NB4 (cell line): ENCODE results near the gene BMAL2.

Source experiments
- DNase-seq: peaks from one replicate; pipeline ENCODE4 v3.0.0; 2010; ENCODE audit warnings: low read depth
- H3K4me3 ChIP-seq: one replicate; pipeline ENCODE4 v1.5.1; 2011; ENCODE audit warnings: mild to moderate bottlenecking, low read depth, low read length, moderate library complexity
- MYC ChIP-seq: IDR thresholded peaks from 2 replicates; pipeline ENCODE4 v1.6.1; 2011; ENCODE audit warnings: low read depth, low read length
- POLR2A ChIP-seq: IDR thresholded peaks from 2 replicates; pipeline ENCODE4 v1.6.1; 2011; ENCODE audit warnings: mild to moderate bottlenecking; ENCODE audit not compliant: insufficient read length; ENCODE audit errors: extremely low read depth
- TF ChIP-seq, protein P1 (sequence below): IDR thresholded peaks from 2 replicates; pipeline ENCODE4 v1.6.1; 2011; ENCODE audit warnings: low read depth, low read length
- TF ChIP-seq, protein P2 (sequence below): IDR thresholded peaks from one replicate; pipeline ENCODE4 v1.5.1; 2012; ENCODE audit warnings: low read depth, low read length

BMAL2 gene

DNA sequence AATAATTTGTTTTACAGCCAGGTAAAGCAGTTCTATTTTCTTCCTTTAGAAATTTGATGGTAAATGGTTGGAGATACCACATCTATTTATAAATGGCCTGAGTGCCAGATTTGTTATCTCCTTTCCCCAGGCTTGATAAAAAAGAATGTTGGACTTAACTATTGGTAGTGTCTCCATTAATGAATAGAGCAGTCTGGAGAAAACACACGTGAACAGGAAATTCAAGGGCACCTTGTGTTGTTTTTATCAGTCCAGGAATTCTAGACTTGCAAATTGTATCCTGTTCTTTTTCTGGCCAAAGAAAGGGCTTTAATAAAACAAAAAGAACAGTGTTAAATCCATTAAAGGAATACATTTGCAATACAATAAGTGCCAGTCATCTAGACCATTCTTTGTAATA, 40.8 kb upstream of the BMAL2 start:
- TF ChIP-seq, protein P1, sequence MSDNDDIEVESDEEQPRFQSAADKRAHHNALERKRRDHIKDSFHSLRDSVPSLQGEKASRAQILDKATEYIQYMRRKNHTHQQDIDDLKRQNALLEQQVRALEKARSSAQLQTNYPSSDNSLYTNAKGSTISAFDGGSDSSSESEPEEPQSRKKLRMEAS, result no peak
- no peak for TF ChIP-seq POLR2A
- TF ChIP-seq, protein P2, sequence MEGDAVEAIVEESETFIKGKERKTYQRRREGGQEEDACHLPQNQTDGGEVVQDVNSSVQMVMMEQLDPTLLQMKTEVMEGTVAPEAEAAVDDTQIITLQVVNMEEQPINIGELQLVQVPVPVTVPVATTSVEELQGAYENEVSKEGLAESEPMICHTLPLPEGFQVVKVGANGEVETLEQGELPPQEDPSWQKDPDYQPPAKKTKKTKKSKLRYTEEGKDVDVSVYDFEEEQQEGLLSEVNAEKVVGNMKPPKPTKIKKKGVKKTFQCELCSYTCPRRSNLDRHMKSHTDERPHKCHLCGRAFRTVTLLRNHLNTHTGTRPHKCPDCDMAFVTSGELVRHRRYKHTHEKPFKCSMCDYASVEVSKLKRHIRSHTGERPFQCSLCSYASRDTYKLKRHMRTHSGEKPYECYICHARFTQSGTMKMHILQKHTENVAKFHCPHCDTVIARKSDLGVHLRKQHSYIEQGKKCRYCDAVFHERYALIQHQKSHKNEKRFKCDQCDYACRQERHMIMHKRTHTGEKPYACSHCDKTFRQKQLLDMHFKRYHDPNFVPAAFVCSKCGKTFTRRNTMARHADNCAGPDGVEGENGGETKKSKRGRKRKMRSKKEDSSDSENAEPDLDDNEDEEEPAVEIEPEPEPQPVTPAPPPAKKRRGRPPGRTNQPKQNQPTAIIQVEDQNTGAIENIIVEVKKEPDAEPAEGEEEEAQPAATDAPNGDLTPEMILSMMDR, result no peak
- no peak overlapping the region for H3K4me3 ChIP-seq
- no peak for DNase-seq

DNA sequence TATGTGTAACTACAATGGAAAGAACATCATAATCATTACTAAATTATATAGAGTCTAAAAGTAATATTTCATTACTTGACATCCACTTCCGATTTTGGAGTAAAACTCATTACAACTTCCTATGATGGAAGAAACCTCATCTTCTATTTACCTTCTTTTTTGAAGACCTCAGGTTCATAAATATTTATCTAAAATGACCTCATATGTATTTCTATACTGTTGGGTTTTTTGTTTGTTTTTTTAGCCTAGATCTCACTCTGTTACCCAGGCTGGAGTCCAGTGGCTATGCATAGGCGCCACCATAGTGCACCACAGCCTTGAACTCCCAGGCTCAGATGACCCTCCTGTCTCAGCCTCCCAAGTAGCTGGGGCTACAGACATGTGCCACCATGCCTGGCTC, 39.9 kb upstream of the BMAL2 start:
- H3K4me3 ChIP-seq, result no peak overlapping the region
- TF ChIP-seq MYC, result no peak
- TF ChIP-seq, protein P1, result no peak
- TF ChIP-seq, protein P2, result no peak
- TF ChIP-seq POLR2A, result no peak
- no peak for DNase-seq

DNA sequence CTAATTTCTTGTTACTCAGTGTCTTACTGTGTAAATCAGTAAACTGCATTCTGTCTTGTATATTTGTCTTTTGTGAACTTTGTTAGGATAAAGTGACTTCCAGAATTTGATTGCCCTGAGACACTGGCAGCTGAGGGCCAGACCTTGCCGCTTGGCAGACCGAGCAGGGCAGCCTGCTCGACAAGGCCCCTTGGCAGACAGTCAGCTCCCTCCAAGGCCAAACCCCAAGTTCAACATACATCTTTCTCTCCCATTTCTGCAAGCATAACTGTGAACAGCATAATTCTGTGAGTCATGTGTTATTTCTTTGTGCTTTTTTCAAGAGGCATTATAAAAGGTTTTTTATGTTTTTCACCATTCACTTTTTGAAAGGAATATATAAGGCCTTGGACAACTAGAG, 39.2 kb upstream of the BMAL2 start:
- TF ChIP-seq MYC (no peak), POLR2A (no peak)
- no peak overlapping the region for H3K4me3 ChIP-seq
- DNase-seq, result no peak

DNA sequence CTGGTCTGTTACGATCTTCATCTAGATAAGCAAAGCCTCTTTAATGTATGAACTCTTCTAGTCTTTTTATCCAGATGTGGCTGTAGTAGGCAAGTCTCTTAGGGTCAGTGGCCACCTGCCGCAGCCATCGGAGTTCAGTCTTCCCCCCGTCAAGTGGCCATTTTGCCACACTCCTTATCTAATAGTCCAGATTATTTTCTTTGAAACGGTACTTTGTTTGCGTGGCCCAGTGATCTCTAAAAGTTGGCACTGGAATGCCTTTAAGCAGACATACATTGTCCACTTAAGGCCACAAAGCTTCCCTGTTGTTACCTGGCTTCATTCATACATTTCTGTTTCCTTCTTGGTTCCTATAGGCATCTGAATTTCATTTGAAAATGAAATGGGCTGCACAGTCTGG, 36.0 kb upstream of the BMAL2 start:
- H3K4me3 ChIP-seq, result no peak overlapping the region
- no peak for TF ChIP-seq MYC
- TF ChIP-seq POLR2A, result no peak
- TF ChIP-seq, protein P1, result no peak
- TF ChIP-seq, protein P2, result no peak
- DNase-seq, result no peak

DNA sequence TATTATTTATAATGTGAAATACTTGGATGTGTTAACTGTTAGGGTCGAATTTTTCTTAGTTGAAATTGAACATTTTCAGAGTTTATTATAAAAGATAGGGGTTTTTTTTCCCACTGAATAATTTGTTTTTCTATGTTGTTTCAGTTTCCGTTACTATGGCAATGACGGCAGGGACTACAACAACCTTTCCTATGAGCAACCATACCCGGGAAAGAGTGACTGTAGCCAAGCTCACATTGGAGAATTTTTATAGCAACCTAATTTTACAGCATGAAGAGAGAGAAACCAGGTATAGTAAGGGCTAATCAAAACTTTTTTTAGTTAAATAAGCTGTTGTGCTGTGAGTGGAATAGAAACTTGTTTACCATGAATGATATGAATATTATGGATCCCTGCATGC, 35.1 kb upstream of the BMAL2 start:
- no peak for TF ChIP-seq MYC
- TF ChIP-seq, protein P1, result no peak
- no peak for TF ChIP-seq POLR2A
- TF ChIP-seq, protein P2, result no peak
- no peak for DNase-seq
- no peak overlapping the region for H3K4me3 ChIP-seq

DNA sequence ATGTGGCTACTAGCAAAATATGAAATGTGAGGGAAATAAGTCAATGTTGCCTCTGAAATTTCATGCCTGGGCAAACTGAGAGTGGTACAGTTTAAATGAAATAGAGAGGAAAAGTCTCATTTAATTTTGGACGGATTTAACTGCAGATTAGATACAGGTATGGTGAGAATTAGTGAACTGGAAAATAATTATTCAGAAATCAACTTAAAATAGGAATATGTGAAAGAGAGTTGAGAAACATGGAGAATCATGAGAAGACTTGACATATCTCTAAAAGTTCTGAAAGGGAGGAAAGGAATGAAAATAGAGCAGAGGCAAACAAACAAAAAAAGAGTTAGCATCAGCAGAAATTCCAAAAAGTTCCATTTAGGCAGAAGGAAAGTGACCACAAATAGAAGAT, 33.5 kb upstream of the BMAL2 start:
- DNase-seq, result no peak
- no peak overlapping the region for H3K4me3 ChIP-seq
- TF ChIP-seq MYC (no peak), POLR2A (no peak)
- TF ChIP-seq, protein P1, result no peak
- TF ChIP-seq, protein P2, result no peak
